Measurements from ENCODE around the gene ALDH1L1.

- TF ChIP-seq CTCF (IDR thresholded peaks at IDR 0.05) (no peak), EZH2 (IDR thresholded peaks at IDR 0.05; ENCODE audit: borderline replicate concordance, insufficient read depth, low read depth, low read length, poor library complexity, severe bottlenecking) (no peak)
Measured at GRCh38 chr3:126226374-126226773, 46.0 kb upstream of the ALDH1L1 start.
